CD4-positive, alpha-beta T cell treated with Interleukin-12 subunit alpha and Interleukin-12 subunit beta, for 1 hour (primary cell): ENCODE measurements around the gene CCDC68.

ENCODE experiments used
- DNase-seq: peaks from one replicate; pipeline ENCODE4 v3.0.0-alpha.2; 2020

The CCDC68 gene

GRCh38 chr18:54960197-54960596 lies 936 bp upstream of the CCDC68 start:
- no peak for DNase-seq

- DNase-seq: no peak
Observed at GRCh38 chr18:54957996-54958395, 1.3 kb downstream of the CCDC68 start.

- no peak for DNase-seq
Observed at GRCh38 chr18:54957296-54957832, 1.9 kb downstream of the CCDC68 start.

GRCh38 chr18:54956506-54956905 lies 2.8 kb downstream of the CCDC68 start:
- no peak for DNase-seq

GRCh38 chr18:54952026-54952425 lies 7.2 kb downstream of the CCDC68 start:
- no peak for DNase-seq

- peak; percentile 38 for DNase-seq
Observed at GRCh38 chr18:54950221-54950620, 9.0 kb downstream of the CCDC68 start.

- DNase-seq: no peak
Observed at GRCh38 chr18:54949588-54949987, 9.7 kb downstream of the CCDC68 start.

- no peak for DNase-seq
Observed at GRCh38 chr18:54948350-54948837, 10.9 kb downstream of the CCDC68 start.

GRCh38 chr18:54947091-54947490 lies 12.2 kb downstream of the CCDC68 start:
- no peak for DNase-seq

GRCh38 chr18:54946149-54946581 lies 13.1 kb downstream of the CCDC68 start:
- DNase-seq: peak; percentile 28

GRCh38 chr18:54945576-54946125 lies 13.6 kb downstream of the CCDC68 start:
- no peak for DNase-seq

GRCh38 chr18:54942569-54942968 lies 16.7 kb downstream of the CCDC68 start:
- no peak for DNase-seq

- no peak for DNase-seq
Observed at GRCh38 chr18:54942144-54942543, 17.1 kb downstream of the CCDC68 start.

- no peak for DNase-seq
Observed at GRCh38 chr18:54939361-54939917, 19.8 kb downstream of the CCDC68 start.

GRCh38 chr18:54938506-54938905 lies 20.8 kb downstream of the CCDC68 start:
- no peak for DNase-seq

GRCh38 chr18:54932472-54932871 lies 26.8 kb downstream of the CCDC68 start:
- DNase-seq: no peak

GRCh38 chr18:54931152-54931551 lies 28.1 kb downstream of the CCDC68 start:
- DNase-seq: no peak

- no peak for DNase-seq
Observed at GRCh38 chr18:54928236-54928635, 31.0 kb downstream of the CCDC68 start.

GRCh38 chr18:54926593-54927325 lies 32.5 kb downstream of the CCDC68 start:
- no peak for DNase-seq

- no peak for DNase-seq
Observed at GRCh38 chr18:54924948-54925347, 34.3 kb downstream of the CCDC68 start.

- DNase-seq: no peak
Observed at GRCh38 chr18:54923339-54923956, 35.8 kb downstream of the CCDC68 start.

- DNase-seq: no peak
Observed at GRCh38 chr18:54919412-54919811, 39.8 kb downstream of the CCDC68 start.

GRCh38 chr18:54918060-54918459 lies 41.2 kb downstream of the CCDC68 start:
- no peak for DNase-seq

- DNase-seq: no peak
Observed at GRCh38 chr18:54916507-54916906, 42.8 kb downstream of the CCDC68 start.
